HG03565 (cell line): ENCODE measurements around the gene PITPNC1.
"Not testable (repeated sequence)": the region's sequence is repeated elsewhere in the genome, so short reads cannot be mapped to it uniquely, and the experiment has no call there.

Experiments used
- ATAC-seq: cut with Tn5 transposase; IDR thresholded peaks from one replicate; pipeline ENCODE4 v1.9.1; 2021; ENCODE audit warnings: mild to moderate bottlenecking, moderate library complexity; ENCODE audit not compliant: unreplicated experiment

Gene PITPNC1

DNA sequence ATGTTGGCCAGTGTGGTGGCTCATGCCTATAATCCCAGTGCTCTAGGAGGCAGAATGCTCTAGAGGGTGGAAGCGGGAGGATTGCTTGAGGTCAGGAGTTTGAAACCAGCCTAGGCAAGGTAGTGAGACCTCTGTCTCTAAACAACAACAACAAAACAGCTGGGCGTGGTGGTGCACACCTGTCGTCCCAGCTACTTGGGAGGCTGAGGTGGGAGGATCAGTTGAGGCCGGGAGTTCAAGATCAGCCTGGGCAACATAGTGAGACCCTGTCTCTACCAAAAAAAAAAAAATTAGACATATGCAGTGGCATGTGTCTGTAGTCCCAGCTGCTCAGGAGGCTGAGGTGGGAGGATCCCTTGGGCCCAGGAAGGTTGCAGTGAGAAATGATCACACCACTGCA is 53.4 kb downstream of the PITPNC1 start:
- not testable (repeated sequence) for ATAC-seq

- peak; percentile 79 for ATAC-seq
These were observed 54.4 kb downstream of the PITPNC1 start for GRCh38 chr17:67431249-67432015.

GRCh38 chr17:67433248-67433924 is 56.3 kb downstream of the PITPNC1 start:
- no peak for ATAC-seq

- ATAC-seq: no peak
These were observed 57.0 kb downstream of the PITPNC1 start for GRCh38 chr17:67434061-67434525.

DNA sequence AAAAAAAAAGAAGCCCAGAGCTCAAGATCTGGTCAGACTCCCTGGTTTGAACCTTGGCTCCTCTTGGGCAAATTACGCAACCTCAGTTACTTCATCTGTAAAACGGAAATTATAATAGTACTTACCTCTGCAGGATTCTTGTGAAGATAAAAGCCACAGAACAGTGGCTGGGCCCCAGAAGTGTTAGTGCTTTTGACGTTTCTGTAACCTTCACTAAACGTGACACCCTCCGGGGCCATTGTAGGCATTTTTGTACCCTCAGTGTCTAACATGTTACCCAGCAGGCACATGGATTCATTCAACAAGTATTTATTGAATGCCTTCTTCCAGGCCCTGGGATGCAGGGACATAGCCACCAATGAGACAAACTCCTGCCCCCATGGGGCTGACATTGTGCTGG is 58.0 kb downstream of the PITPNC1 start:
- no peak for ATAC-seq

- no peak for ATAC-seq
These were observed 58.7 kb downstream of the PITPNC1 start for GRCh38 chr17:67435786-67436185.

- ATAC-seq: no peak
These were observed 59.2 kb downstream of the PITPNC1 start for GRCh38 chr17:67436233-67436632.

DNA sequence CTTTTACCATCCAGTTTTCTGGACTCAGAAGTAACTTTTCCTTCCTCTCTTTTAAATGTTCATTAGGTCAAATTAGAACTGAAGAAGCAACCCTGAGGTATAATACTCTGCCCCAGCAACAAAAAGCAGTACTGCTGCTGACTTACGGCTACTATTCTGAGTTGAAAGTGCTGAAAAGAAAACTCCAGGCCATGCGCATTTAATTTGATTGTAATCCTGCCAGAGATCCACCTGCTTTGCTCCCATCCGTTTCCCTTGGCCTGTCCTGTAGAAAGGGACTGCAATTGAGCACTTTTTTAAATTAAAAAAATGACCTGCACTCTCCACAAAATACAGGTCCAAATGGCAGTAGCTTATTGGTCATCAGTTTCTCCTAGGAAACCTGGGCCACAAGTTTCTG is 61.6 kb downstream of the PITPNC1 start:
- no peak for ATAC-seq

- ATAC-seq: no peak
These were observed 62.2 kb downstream of the PITPNC1 start for GRCh38 chr17:67439269-67439668.

DNA sequence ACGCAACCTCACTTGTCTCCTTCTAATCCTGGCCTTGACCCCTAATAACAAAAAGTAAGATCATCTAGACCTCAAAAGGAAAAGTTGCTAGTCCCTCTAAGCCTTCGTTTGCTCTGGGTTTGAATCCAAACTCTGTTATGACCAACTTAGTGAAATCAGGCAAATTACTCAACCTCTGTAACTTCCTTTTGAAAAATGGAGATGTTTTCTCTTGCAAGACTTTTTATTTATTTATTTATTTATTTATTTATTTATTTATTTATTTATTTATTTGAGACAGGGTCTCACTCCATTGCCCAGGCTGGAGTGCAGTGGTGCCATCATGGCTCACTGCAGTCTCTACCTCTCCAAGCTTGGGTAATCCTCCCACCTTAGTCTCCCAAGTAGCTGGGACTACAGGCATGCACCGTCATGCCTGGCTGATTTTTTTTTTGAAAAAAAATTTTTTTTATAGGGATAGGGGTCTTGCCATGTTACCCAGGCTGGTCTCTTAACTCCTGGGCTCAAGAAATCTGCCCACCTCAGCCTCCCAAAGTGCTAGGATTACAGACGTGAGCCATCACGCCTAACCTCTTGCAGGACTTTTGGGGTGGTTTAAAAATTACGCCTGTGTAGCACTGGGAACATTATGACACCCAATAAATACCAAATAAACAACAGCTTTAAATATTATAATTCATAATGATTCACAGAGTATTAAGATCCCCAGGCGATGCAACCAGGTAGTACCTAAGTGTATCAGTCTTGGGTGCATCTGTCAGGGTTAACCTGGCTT is 63.4 kb downstream of the PITPNC1 start:
- ATAC-seq: no peak

DNA sequence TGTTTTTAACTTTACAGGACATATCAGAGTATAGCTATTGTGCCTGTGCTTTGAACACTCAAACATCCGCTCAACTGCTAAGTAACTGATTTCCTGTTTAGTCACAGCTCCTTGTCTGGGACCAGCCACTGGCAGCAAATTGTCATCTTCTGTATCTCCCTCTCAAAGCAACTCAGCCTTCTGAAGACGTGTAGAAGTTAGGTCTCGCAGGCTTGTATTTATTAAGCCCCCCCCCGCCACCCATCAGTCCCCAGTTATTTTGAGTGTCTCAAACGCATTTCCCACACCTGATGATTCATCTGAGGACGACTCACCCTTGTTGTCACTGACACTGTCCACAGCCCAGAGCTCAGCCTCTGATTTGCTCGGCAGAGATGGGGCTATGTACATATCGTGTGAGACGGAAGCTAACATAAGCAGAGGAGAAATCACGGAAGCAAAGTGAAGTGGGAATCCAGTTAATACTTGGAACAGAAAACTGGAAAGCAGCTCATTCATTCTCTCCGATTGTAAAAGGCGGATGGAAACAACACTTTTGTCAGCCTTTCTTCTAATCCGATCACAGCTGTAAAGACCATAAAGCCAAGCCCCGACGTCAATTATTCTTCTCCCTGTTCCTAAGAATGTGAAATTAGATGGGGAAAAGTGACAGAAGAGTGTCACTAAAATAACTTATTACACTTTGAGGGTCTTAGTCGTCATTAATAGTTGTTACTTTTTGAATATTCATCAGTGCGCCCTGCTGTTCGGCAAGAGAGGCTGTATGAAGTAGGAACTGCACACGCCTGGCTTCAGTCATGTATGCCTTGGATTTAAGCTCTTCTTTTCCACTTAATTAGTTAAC is 64.2 kb downstream of the PITPNC1 start:
- peak; percentile 56 for ATAC-seq

GRCh38 chr17:67441896-67442219 is 64.8 kb downstream of the PITPNC1 start:
- no peak for ATAC-seq

DNA sequence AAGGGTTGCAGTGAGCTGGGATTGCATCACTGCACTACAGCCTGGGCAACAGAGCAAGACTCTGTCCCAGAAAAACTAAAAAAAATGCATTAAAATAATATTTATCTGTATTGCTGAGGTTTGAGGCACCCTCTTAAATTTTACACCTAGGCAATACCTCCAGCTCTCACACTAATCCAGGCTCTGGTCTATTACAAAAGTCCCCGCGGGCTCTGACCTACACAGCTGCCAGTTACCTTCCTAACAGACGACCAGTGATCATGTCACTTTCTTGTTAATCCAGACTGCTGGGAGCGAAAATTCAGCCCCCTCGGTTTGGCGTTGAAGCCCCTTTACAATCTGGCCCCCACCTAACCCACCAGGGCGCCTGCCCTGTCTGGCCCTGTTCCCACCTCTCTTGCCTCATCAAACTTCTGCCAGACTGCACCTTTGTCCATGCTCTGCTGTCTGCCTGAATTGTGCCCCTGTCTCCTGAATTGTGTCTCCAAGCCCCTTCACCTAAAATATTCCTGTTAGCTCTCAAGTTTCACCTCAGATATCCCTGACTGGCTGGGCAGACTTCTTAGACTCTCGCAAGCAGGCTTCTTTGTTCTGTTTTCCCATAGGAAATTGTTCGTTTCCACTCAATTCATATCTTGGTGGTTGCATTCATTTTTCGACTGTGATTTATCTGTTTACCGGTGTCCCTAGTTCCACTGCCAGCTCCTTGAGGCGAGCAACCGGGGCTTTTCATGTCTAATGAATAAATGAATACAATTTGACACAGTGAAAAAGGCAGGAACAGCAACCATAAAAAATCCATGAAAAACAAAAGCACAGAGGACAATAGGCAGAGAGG is 65.9 kb downstream of the PITPNC1 start:
- ATAC-seq: no peak

- no peak for ATAC-seq
These were observed 67.0 kb downstream of the PITPNC1 start for GRCh38 chr17:67443931-67444595.

DNA sequence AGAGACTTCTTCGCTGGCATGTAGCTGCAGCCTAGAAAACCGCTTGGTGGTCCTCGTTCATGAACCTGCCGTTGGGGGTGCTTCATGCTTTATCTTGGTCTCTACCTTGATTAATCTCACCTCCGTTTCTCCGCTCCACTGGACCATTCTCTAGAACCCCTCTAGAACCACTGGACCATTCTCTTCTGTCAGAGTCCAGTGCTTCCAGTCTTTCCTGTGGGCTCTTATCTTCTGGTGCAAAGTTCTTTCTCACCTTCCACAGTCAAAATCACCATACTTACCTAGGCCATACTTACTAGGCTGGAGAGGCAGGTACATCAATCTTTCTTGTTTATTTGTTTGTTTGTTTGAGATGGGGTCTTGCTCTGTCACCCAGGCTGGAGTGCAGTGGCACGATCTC is 71.4 kb downstream of the PITPNC1 start:
- no peak for ATAC-seq

GRCh38 chr17:67449065-67449464 is 72.0 kb downstream of the PITPNC1 start:
- ATAC-seq: no peak

- no peak for ATAC-seq
These were observed 73.0 kb downstream of the PITPNC1 start for GRCh38 chr17:67449845-67450755.
